BLaER1 treated with 17β-estradiol and CSF1 and Interleukin-3, amounts not matched to agents 10 nM and 100 nM (cell line): ENCODE results near the gene ZNF862.
A peak's percentile ranks its signal among the peaks of the same experiment; 100 is the strongest.

Experiments used
- H3K27ac ChIP-seq, 11 experiments: shearing (Covaris generic); formaldehyde crosslinking; 2 replicates each; pipeline ENCODE4 v1.8.1; 2022
- H3K27me3 ChIP-seq, 11 experiments: shearing (Covaris generic); formaldehyde crosslinking; 2 replicates each; pipeline ENCODE4 v1.8.1; 2022
- H3K36me3 ChIP-seq, 11 experiments: shearing (Covaris generic); formaldehyde crosslinking; 2 replicates each; pipeline ENCODE4 v1.8.1; 2022
- H3K4me1 ChIP-seq, 10 experiments: shearing (Covaris generic); formaldehyde crosslinking; 2 replicates each; pipeline ENCODE4 v1.8.1; 2022
- H3K4me2 ChIP-seq, 11 experiments: shearing (Covaris generic); formaldehyde crosslinking; 2 replicates each; pipeline ENCODE4 v1.8.1; 2022
- H3K4me3 ChIP-seq, 10 experiments: shearing (Covaris generic); formaldehyde crosslinking; 2 replicates each; pipeline ENCODE4 v1.8.1; 2022
- H3K9ac ChIP-seq, 11 experiments: shearing (Covaris generic); formaldehyde crosslinking; 2 replicates each; pipeline ENCODE4 v1.8.1; 2022
- H3K9me3 ChIP-seq, 11 experiments: shearing (Covaris generic); formaldehyde crosslinking; replicated peaks in 1 of 11; 2 replicates each; pipeline ENCODE4 v1.8.1; 2022
- H4K20me1 ChIP-seq, 11 experiments: shearing (Covaris generic); formaldehyde crosslinking; 2 replicates each; pipeline ENCODE4 v1.8.1; 2022
- Cebpa-rat ChIP-seq, 11 experiments: shearing (Covaris generic); IDR thresholded peaks; 2 replicates each; pipeline ENCODE4 v1.8.1; 2022

Gene ZNF862

DNA sequence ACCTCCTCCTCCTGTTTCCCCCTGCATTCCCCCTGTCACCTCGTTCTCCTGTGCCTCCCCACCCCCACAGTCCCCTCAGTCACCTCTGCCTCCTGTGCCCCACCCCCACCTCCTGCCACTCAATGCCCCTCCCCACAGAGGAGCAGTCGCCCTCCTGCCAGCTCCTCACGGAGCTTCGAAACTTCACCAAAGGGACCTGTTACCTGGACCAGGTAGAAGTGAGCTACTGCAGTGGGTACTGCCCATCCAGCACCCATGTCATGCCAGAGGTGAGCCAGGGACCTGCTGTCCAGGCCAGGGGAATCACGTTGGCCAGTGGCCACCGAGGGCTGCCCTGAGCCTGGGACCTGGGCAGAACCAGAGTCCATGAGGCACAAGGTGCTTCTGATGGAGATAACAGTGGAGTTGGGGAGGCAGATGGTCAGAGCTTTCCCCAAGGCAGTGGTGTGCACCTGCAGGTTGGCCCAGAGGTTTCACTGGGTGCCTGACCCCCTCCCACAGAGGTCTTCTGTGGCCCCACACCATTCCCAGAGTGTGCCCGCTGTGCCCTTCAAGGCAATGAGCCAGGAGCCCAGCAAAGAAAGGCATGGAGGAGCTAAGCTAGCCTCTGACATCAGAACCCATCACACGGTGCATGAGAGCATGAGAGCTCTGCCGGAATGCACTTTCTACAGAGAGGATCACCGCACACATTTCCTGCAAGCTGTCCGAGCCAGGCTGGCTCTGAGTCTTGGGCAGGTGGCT is 7.0 kb upstream of the ZNF862 start:
- TF ChIP-seq Cebpa-rat (IDR thresholded peaks at IDR 0.05) = no peak
- peaks cover 17 to 36% (median 26%) of the 10 kb centered on the region in 10 experiments for H3K4me1 ChIP-seq
- H3K9me3 ChIP-seq = no peaks in the 10 kb centered on the region
- H3K4me2 ChIP-seq = no peak overlapping the region
- no peak overlapping the region for H3K27ac ChIP-seq
- H3K4me3 ChIP-seq = no peak overlapping the region
- no peaks in the 10 kb centered on the region for H4K20me1 ChIP-seq
- no peaks in the 10 kb centered on the region for H3K27me3 ChIP-seq
- no peak overlapping the region; a peak in 1 of 22 replicates for H3K9ac ChIP-seq
- H3K36me3 ChIP-seq = no peaks in the 10 kb centered on the region

DNA sequence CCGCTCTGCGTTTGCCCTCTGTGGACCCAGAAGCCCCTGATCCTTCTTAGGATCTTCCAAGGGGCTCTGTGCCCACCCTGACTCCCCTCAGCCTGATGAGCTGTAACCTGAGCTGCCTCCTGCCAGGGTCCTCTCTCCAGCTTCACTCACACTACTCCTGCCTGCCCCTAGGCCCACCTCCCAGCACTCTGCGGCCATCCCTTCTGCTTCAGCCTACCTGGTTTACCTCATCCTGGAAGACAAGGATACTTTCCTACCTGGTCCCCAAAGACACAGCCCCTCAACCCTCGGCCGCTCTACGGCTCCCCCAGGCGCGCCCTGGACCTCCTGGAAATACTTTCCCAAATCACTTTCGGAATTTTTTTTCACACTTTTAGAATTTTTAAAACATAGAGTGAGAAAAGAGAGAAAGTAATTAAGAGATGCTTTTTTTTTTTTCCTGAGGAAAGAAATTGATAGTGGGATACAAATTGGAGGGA is 6.4 kb upstream of the ZNF862 start:
- Histone ChIP-seq H3K27me3 (no peaks in the 10 kb centered on the region), H4K20me1 (no peaks in the 10 kb centered on the region), H3K4me1 (peaks cover 12 to 30% (median 20%) of the 10 kb centered on the region in 10 experiments), H3K27ac (no peak overlapping the region), H3K4me3 (no peak overlapping the region), H3K9me3 (no peaks in the 10 kb centered on the region), H3K36me3 (no peaks in the 10 kb centered on the region), H3K9ac (no peak overlapping the region), H3K4me2 (no peak overlapping the region)
- TF ChIP-seq Cebpa-rat (IDR thresholded peaks at IDR 0.05) = no peak

- Histone ChIP-seq H3K36me3 (no peaks in the 10 kb centered on the region), H3K4me2 (no peak overlapping the region), H3K9ac (no peak overlapping the region), H3K27ac (no peak overlapping the region), H3K4me3 (no peak overlapping the region), H4K20me1 (no peaks in the 10 kb centered on the region), H3K27me3 (no peaks in the 10 kb centered on the region), H3K9me3 (no peaks in the 10 kb centered on the region), H3K4me1 (peaks cover 5 to 23% (median 15%) of the 10 kb centered on the region in 10 experiments)
- no peak for TF ChIP-seq Cebpa-rat (IDR thresholded peaks at IDR 0.05)
These were observed 5.7 kb upstream of the ZNF862 start for GRCh38 chr7:149832332-149833041.

GRCh38 chr7:149833495-149834130 is 4.6 kb upstream of the ZNF862 start:
- no peaks in the 10 kb centered on the region for H3K36me3 ChIP-seq
- no peaks in the 10 kb centered on the region for H3K9me3 ChIP-seq
- no peak overlapping the region for H3K4me3 ChIP-seq
- H4K20me1 ChIP-seq = no peaks in the 10 kb centered on the region
- TF ChIP-seq Cebpa-rat (IDR thresholded peaks at IDR 0.05) = no peak
- no peak overlapping the region for H3K27ac ChIP-seq
- no peak overlapping the region for H3K4me2 ChIP-seq
- H3K4me1 ChIP-seq = peaks cover 3 to 17% (median 8%) of the 10 kb centered on the region in 10 experiments; a peak in 16 of 20 replicates
- no peak overlapping the region for H3K9ac ChIP-seq
- H3K27me3 ChIP-seq = no peaks in the 10 kb centered on the region

DNA sequence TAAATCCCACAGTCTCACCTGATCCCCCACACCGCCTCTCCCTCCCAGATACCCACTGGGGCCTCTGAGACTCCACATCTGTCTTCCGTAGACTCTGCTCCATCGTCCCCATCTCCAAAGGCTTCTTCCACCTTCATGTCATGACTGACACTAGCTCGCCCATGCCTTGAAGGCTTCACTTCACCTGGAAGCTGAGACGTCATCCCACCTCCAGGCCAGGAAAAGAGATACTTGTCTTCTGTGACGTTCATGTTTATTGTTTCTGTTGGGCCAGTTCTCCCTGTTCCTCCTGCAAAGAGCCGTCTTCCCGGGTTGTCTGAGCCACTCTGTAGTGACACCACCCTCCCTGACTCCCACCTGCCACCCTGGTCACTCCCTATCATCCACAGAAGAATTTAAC is 3.6 kb upstream of the ZNF862 start:
- Histone ChIP-seq H3K4me3 (no peak overlapping the region), H3K27me3 (no peaks in the 10 kb centered on the region), H3K27ac (no peak overlapping the region), H3K9ac (no peak overlapping the region), H3K9me3 (no peaks in the 10 kb centered on the region), H3K4me2 (no peak overlapping the region), H3K4me1 (peaks cover 9 to 23% (median 13%) of the 10 kb centered on the region in 10 experiments), H3K36me3 (no peaks in the 10 kb centered on the region), H4K20me1 (peaks cover 0 to 6% (median 0%) of the 10 kb centered on the region in 11 experiments; a peak in 3 of 22 replicates)
- TF ChIP-seq Cebpa-rat (IDR thresholded peaks at IDR 0.05) = no peak

GRCh38 chr7:149836434-149836833 is 1.7 kb upstream of the ZNF862 start:
- no peak overlapping the region for H3K9ac ChIP-seq
- H4K20me1 ChIP-seq = peaks cover 0 to 10% (median 0%) of the 10 kb centered on the region in 11 experiments; a peak in 3 of 22 replicates
- no peaks in the 10 kb centered on the region for H3K27me3 ChIP-seq
- H3K4me3 ChIP-seq = no peak overlapping the region
- H3K4me2 ChIP-seq = no peak overlapping the region; a peak in 1 of 22 replicates
- no peaks in the 10 kb centered on the region for H3K36me3 ChIP-seq
- no peak overlapping the region for H3K27ac ChIP-seq
- H3K4me1 ChIP-seq = peaks cover 13 to 27% (median 17%) of the 10 kb centered on the region in 10 experiments
- no peaks in the 10 kb centered on the region for H3K9me3 ChIP-seq
- no peak for TF ChIP-seq Cebpa-rat (IDR thresholded peaks at IDR 0.05)

DNA sequence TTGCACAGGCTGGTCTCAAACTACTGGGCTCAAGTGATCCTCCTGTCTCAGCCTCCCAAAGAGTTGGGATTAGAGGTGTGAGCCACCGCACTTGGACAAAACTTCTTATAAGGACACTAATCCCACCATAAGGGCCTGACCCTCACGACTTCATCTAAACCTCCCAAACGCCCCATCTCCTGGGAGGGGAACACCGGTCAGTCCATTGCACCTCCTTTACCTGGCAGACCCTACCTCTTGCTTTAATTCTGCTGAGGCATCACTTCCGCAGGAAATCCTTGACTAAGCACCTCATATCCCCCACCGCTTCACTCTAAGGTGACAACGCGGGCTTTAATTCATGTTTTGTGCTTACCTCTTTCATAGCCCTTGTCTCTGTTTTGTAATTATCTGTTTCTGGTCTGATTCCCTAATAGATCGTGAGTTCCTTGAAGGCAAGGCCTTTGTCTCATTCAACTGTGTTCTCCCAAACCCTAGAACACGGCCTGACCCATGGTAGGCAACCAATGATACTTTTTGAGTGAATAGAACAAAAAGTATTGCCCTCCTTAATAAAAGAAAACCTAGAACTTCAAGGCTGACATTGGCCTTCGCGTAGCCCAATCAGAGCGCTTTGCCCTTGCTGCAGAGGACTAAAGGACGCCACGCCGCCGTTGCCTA is 481 bp upstream of the ZNF862 start:
- no peaks in the 10 kb centered on the region for H3K36me3 ChIP-seq
- peak overlapping the region in 9 of 11 experiments; percentile 7 to 39 (median 21); a peak in 12 of 22 replicates for H3K4me2 ChIP-seq
- H3K4me1 ChIP-seq = peaks cover 13 to 27% (median 19%) of the 10 kb centered on the region in 10 experiments
- no peaks in the 10 kb centered on the region for H3K27me3 ChIP-seq
- H4K20me1 ChIP-seq = peaks cover 0 to 10% (median 0%) of the 10 kb centered on the region in 11 experiments; a peak in 3 of 22 replicates
- TF ChIP-seq Cebpa-rat (IDR thresholded peaks at IDR 0.05) = no peak
- H3K9me3 ChIP-seq = no peaks in the 10 kb centered on the region
- peak overlapping the region in 7 of 10 experiments; percentile 78 to 96 (median 86); a peak in 9 of 20 replicates for H3K4me3 ChIP-seq
- H3K27ac ChIP-seq = peak overlapping the region in 2 of 11 experiments; percentile 90 to 94; a peak in 5 of 22 replicates
- peak overlapping the region in 1 of 11 experiments; percentile 91; a peak in 3 of 22 replicates for H3K9ac ChIP-seq

GRCh38 chr7:149838992-149839408 is 825 bp downstream of the ZNF862 start:
- no peak for TF ChIP-seq Cebpa-rat (IDR thresholded peaks at IDR 0.05)
- Histone ChIP-seq H3K36me3 (no peaks in the 10 kb centered on the region), H3K27ac (peak overlapping the region; percentile 71 to 94 (median 91); a peak in 21 of 22 replicates), H3K9me3 (no peaks in the 10 kb centered on the region), H3K4me2 (peak overlapping the region; percentile 81 to 97 (median 89)), H3K27me3 (no peaks in the 10 kb centered on the region), H4K20me1 (peaks cover 0 to 10% (median 0%) of the 10 kb centered on the region in 11 experiments; a peak in 3 of 22 replicates), H3K9ac (peak overlapping the region; percentile 86 to 95 (median 91)), H3K4me3 (peak overlapping the region; percentile 77 to 98 (median 86)), H3K4me1 (peaks cover 15 to 34% (median 22%) of the 10 kb centered on the region in 10 experiments)
